HepG2 (cell line): ENCODE measurements around the gene CSNK1D. TPM values are rescaled to one million over a fixed set of nuclear protein-coding genes. Genes with fewer than 3 reads are reported as not detected.

Experiments used
- AKNA ChIP-seq: sonication (generic); formaldehyde crosslinking; IDR thresholded peaks from 2 replicates; pipeline ENCODE4 v1.4.0; 2020; ENCODE audit warnings: missing genetic modification reagents, borderline replicate concordance
- ATF7-NPFF ChIP-seq: sonication (generic); formaldehyde crosslinking; IDR thresholded peaks from 2 replicates; pipeline ENCODE4 v1.8.1; 2023; ENCODE audit warnings: mild to moderate bottlenecking, low read depth, missing genetic modification reagents, moderate library complexity
- DMTF1 ChIP-seq: sonication (generic); formaldehyde crosslinking; IDR thresholded peaks from 2 replicates; pipeline ENCODE4 v1.4.0; 2020; ENCODE audit warnings: mild to moderate bottlenecking, missing genetic modification reagents
- FOXJ3 ChIP-seq: sonication (generic); formaldehyde crosslinking; IDR thresholded peaks from 2 replicates; pipeline ENCODE4 v1.4.0; 2020; ENCODE audit warnings: missing genetic modification reagents, mild to moderate bottlenecking, borderline replicate concordance
- HNRNPUL1 ChIP-seq: fragments of 200-400 bp; formaldehyde crosslinking; IDR thresholded peaks from 2 replicates; pipeline ENCODE4 v1.6.1; 2017; ENCODE audit warnings: low read depth, mild to moderate bottlenecking, low read length, moderate library complexity
- HOXA3 ChIP-seq: sonication (generic); formaldehyde crosslinking; IDR thresholded peaks from 2 replicates; pipeline ENCODE4 v1.5.0; 2020; ENCODE audit warnings: missing genetic modification reagents
- MAF1 ChIP-seq: sonication (generic); formaldehyde crosslinking; IDR thresholded peaks from 2 replicates; pipeline ENCODE4 v1.5.0; 2020; ENCODE audit warnings: missing genetic modification reagents, borderline replicate concordance
- NCOR1 ChIP-seq: fragments of 200-600 bp; sonication (generic); IDR thresholded peaks from 2 replicates; pipeline ENCODE4 v1.7.0; 2017; ENCODE audit warnings: antibody characterized with exemption, low read length, borderline replicate concordance
- NR2F1 ChIP-seq, 2 experiments: fragments of 450-650 bp in 1 of 2; formaldehyde crosslinking in 1 of 2; IDR thresholded peaks; 2 replicates each; pipeline versions ENCODE4 v1.5.0 to v1.6.1; 2016 to 2020; ENCODE audit warnings: mild to moderate bottlenecking in 1 of 2, missing compliant biosample characterization in 1 of 2, missing genetic modification reagents in 1 of 2, moderate library complexity in 1 of 2
- RNF219 ChIP-seq: sonication (generic); formaldehyde crosslinking; IDR thresholded peaks from 2 replicates; pipeline ENCODE4 v1.5.0; 2020; ENCODE audit warnings: mild to moderate bottlenecking, missing genetic modification reagents
- TAF15 ChIP-seq: fragments of 200-400 bp; formaldehyde crosslinking; IDR thresholded peaks from one replicate; pipeline ENCODE4 v1.6.1; 2018; ENCODE audit warnings: mild to moderate bottlenecking, low read depth, low read length; ENCODE audit not compliant: poor library complexity, severe bottlenecking
- YEATS2 ChIP-seq: sonication (generic); formaldehyde crosslinking; IDR thresholded peaks from 2 replicates; pipeline ENCODE4 v1.4.0; 2020; ENCODE audit warnings: missing genetic modification reagents, borderline replicate concordance
- ZFP36 ChIP-seq: fragments of 150-350 bp; IDR thresholded peaks from 2 replicates; pipeline ENCODE4 v1.6.1; 2018; ENCODE audit warnings: borderline replicate concordance, low read length, low read depth; ENCODE audit not compliant: partially characterized antibody
- ZNF296 ChIP-seq: sonication (generic); formaldehyde crosslinking; conservative IDR thresholded peaks from 2 replicates; pipeline ENCODE4 v1.5.0; 2020; ENCODE audit warnings: mild to moderate bottlenecking, missing genetic modification reagents
- ZNF335 ChIP-seq: sonication (generic); formaldehyde crosslinking; IDR thresholded peaks from 2 replicates; pipeline ENCODE4 v1.4.0; 2020; ENCODE audit warnings: missing genetic modification reagents
- ZNF589 ChIP-seq: sonication (generic); formaldehyde crosslinking; conservative IDR thresholded peaks from 2 replicates; pipeline ENCODE4 v1.8.0; 2022; ENCODE audit warnings: mild to moderate bottlenecking, moderate library complexity, missing genetic modification reagents
- ZNF775 ChIP-seq: sonication (generic); formaldehyde crosslinking; IDR thresholded peaks from 2 replicates; pipeline ENCODE4 v1.4.0; 2020; ENCODE audit warnings: missing genetic modification reagents, mild to moderate bottlenecking, moderate library complexity, borderline replicate concordance
- polyA plus RNA-seq, 8 experiments: library from polyadenylated mRNA; depleted of rRNA in 3 of 8; stranded (reverse) in 7 of 8; unstranded in 1 of 8; fragments of >200 nt; fragmentation: Illumina TruSeq in 4 of 8; extraction: Trizol in 4 of 8; gene quantifications; 2 replicates each; pipeline versions ENCODE4 v1.2.1 to v1.2.3, GENCODE V29; 2011 to 2016; ENCODE audit warnings: low read depth in 4 of 8, missing spikeins in 1 of 8, mixed read lengths in 1 of 8; ENCODE audit not compliant: insufficient read depth in 1 of 8
- total RNA-seq, 5 experiments: library from RNA; depleted of rRNA; stranded (reverse); fragments of >200 nt; fragmentation: Illumina TruSeq; extraction: Trizol; gene quantifications; 2 replicates each; pipeline ENCODE4 v1.2.3, GENCODE V29; 2016; ENCODE audit warnings: low read depth in 1 of 5

CSNK1D gene
- total and polyA plus RNA-seq, 2 of the 13 experiments (the other 11 are each of a cell fraction or from before 2014, with no cell fraction given), result 31.5 to 128 TPM

- TF ChIP-seq DMTF1 (CRISPR knock-in tag) (no peak), NCOR1 (0 out of 2 replicates have a peak, but pooled peaks have one; percentile 32), ZNF335 (no peak; the same call in none of the 2 replicates), TAF15 (peak; percentile 79), ZNF589 (peak; percentile 81), YEATS2 (CRISPR knock-in tag) (peak; percentile 31; the same call in 1 of the 2 replicates), ZNF296 (CRISPR knock-in tag) (0 out of 2 replicates have a peak, but pooled peaks have one; percentile 20), FOXJ3 (CRISPR knock-in tag) (0 out of 2 replicates have a peak, but pooled peaks have one; percentile 69), AKNA (0 out of 2 replicates have a peak, but pooled peaks have one; percentile 21), RNF219 (CRISPR knock-in tag) (no peak), ZNF775 (no peak), NR2F1 (CRISPR knock-in tag; IDR thresholded peaks at IDR 0.05) (no peak), HNRNPUL1 (no peak), HOXA3 (CRISPR knock-in tag) (peak; percentile 78), ATF7-NPFF (CRISPR knock-in tag) (peak; percentile 81), MAF1 (CRISPR knock-in tag) (peak; percentile 57), ZFP36 (no peak)
These were observed 32.1 kb downstream of the CSNK1D start (continued) for GRCh38 chr17:82241183-82241925.
